DND-41 (cell line): Measurements from ENCODE around the gene BCL2A1.

Experiments used
- CTCF ChIP-seq: IDR thresholded peaks from 2 replicates; pipeline ENCODE4 v1.5.1; 2012; ENCODE audit warnings: borderline replicate concordance, low read length, moderate library complexity, mild to moderate bottlenecking; ENCODE audit not compliant: poor library complexity, severe bottlenecking; ENCODE audit errors: extremely low read depth
- EZH2 ChIP-seq: IDR thresholded peaks from 3 replicates; pipeline ENCODE4 v1.6.1; 2012; ENCODE audit warnings: borderline replicate concordance, low read depth, mild to moderate bottlenecking, moderate library complexity, low read length, inconsistent platforms; ENCODE audit not compliant: severe bottlenecking

- TF ChIP-seq CTCF: no peak
- no peak for TF ChIP-seq EZH2
Measured at GRCh38 chr15:79989682-79990081, 18.7 kb upstream of the BCL2A1 start.
